Raji (cell line): ENCODE data around the gene AATF.

Experiments used
- POLR2A ChIP-seq: IDR thresholded peaks from 2 replicates; pipeline ENCODE4 v1.6.1; 2011; ENCODE audit warnings: low read depth, low read length, control low read depth; ENCODE audit not compliant: insufficient read depth

Gene AATF

GRCh38 chr17:37031493-37032083 is 82.8 kb downstream of the AATF start:
- TF ChIP-seq POLR2A: no peak

GRCh38 chr17:37037590-37038155 is 88.9 kb downstream of the AATF start:
- TF ChIP-seq POLR2A: no peak

GRCh38 chr17:37039269-37039668 is 90.5 kb downstream of the AATF start:
- no peak for TF ChIP-seq POLR2A

GRCh38 chr17:37041932-37042331 is 93.2 kb downstream of the AATF start:
- no peak for TF ChIP-seq POLR2A

GRCh38 chr17:37043201-37043600 is 94.4 kb downstream of the AATF start:
- TF ChIP-seq POLR2A: no peak

- TF ChIP-seq POLR2A: no peak
Observed at GRCh38 chr17:37045351-37045922, 96.7 kb downstream of the AATF start.

GRCh38 chr17:37047631-37048104 is 98.9 kb downstream of the AATF start:
- TF ChIP-seq POLR2A: no peak

GRCh38 chr17:37048811-37049210 is 100.1 kb downstream of the AATF start:
- TF ChIP-seq POLR2A: no peak

- TF ChIP-seq POLR2A: no peak
Observed at GRCh38 chr17:37050920-37051319, 102.2 kb downstream of the AATF start.

- TF ChIP-seq POLR2A: no peak
Observed at GRCh38 chr17:37051381-37051780, 102.6 kb downstream of the AATF start.

GRCh38 chr17:37051833-37052232 is 103.1 kb downstream of the AATF start:
- no peak for TF ChIP-seq POLR2A

GRCh38 chr17:37052450-37052849 is 103.7 kb downstream of the AATF start:
- TF ChIP-seq POLR2A: no peak

- no peak for TF ChIP-seq POLR2A
Observed at GRCh38 chr17:37054894-37055293, 106.1 kb downstream of the AATF start.

- no peak for TF ChIP-seq POLR2A
Observed at GRCh38 chr17:37056622-37057021, 107.9 kb downstream of the AATF start.

GRCh38 chr17:37059493-37059892 is 110.7 kb downstream of the AATF start:
- no peak for TF ChIP-seq POLR2A

- TF ChIP-seq POLR2A: no peak
Observed at GRCh38 chr17:37060094-37060493, 111.3 kb downstream of the AATF start.
